NCI-H1694 (cell line): ENCODE results near the gene NCCRP1.

Experiments
- DNase-seq: peaks from one replicate; lab custom pipeline; 2025; lab: John Stamatoyannopoulos, UW

NCCRP1 gene

GRCh38 chr19:39196860-39197562, at the start of gene NCCRP1:
Gene NCCRP1, plus strand, starts transcription at chr19:39196964. Its CDS starts 19 bp downstream, at chr19:39196983.
- DNase-seq = no peak

DNA sequence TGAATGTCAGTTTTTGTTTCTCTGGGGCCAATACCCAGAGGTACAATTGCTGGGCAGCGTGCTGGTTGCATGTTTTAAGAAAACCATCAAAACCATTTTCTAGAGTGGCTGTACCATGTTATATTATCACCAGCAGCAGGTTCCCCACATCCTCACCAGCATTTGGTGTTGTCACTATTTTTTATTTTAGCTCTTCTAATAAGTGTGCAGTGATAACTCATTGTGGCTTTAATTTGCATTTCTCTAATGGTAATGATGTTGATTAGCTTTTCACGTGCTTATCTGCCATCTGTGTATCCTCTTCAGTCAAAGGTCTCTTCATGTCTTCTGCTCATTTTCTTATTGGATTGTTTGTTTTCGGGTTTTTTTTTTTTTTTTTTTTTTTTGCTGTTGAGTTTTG, 49.3 kb upstream of the NCCRP1 start:
- DNase-seq = no peak

GRCh38 chr19:39148939-39149529, 47.7 kb upstream of the NCCRP1 start:
- no peak for DNase-seq

- DNase-seq = no peak
These were observed 46.5 kb upstream of the NCCRP1 start for GRCh38 chr19:39150235-39150634.

- DNase-seq = no peak
These were observed 45.8 kb upstream of the NCCRP1 start for GRCh38 chr19:39150807-39151600.

DNA sequence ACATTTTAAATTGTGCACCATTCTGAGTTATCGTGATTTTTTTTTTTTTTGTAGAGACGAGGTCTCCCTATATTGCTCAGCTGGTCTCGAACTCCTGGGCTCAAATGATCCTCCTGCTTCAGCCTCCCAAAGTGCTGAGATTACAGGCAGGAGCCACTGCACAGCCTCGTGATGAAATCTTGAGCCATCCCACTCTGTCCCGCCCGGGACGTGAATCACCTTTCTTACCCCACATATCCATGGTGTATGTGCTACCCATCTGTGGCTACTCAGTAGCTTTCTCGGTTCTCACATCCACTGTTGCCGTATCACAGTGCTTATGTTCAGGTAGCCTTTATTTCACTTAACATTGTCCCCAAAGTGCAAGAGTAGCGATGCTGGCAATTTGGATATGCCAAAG, 44.7 kb upstream of the NCCRP1 start:
- DNase-seq = no peak

- DNase-seq = no peak
These were observed 42.6 kb upstream of the NCCRP1 start for GRCh38 chr19:39154100-39154628.

DNA sequence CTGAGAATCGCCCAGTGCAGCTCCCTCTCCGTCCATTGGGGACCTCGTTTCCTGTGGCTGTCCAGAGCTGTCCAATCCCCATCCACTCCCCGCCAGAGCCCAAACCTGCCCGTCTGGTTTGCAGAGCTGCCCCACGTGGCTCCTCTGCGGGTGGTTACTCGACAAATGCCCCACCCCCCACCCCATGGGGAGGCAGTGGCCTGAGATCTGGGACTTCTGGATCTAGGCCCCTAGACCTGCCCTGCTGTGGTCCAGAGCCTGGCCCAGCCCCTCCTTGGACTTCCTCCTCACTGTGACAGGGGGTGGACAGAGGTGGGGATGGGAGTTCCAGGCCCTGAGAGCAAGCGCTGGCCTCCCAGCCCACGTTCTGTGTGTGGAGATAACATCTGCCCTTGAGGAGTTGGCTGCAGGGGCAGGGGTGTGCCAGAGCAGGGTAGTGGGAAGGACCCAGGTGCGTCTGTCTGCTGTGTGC, 42.1 kb upstream of the NCCRP1 start:
- DNase-seq = no peak

- no peak for DNase-seq
These were observed 41.6 kb upstream of the NCCRP1 start for GRCh38 chr19:39155114-39155700.

GRCh38 chr19:39155741-39156140, 41.0 kb upstream of the NCCRP1 start:
- no peak for DNase-seq

- DNase-seq = no peak
These were observed 40.2 kb upstream of the NCCRP1 start for GRCh38 chr19:39156326-39157230.

DNA sequence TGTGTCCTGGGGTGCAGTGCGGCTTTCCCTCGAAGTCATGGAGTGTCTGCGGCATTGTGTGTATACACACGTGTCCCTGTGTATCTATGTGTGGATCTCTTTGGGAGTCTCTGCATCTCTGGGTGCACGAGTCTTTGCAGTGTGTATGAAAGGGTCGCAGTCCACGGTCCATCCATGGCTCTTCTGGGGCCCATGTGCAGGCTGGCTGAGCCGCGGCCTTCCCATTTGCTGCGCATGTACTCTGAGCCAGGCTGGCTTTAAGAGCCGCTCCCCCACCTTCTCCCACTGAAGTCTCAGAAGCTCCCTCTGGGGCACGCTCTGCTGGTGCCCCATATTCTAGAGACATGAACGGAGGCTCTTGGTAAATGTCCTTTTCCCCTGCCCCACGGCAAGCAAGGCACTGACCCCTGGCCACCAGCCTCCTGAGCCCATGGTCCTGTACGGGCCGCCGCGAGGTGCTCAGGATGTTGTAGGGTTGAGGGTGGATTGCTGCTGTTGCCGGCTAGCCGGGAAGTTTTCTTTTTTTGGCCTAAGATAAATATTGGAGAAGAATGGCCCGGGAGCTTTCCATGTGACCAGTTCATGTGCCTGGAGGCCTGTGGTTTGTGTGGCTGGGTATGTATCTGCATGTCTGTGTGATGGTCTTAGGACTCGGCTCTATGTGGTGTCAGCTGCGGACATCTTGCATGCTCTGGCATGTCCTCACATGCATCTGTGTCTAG, 39.3 kb upstream of the NCCRP1 start:
- DNase-seq = no peak

DNA sequence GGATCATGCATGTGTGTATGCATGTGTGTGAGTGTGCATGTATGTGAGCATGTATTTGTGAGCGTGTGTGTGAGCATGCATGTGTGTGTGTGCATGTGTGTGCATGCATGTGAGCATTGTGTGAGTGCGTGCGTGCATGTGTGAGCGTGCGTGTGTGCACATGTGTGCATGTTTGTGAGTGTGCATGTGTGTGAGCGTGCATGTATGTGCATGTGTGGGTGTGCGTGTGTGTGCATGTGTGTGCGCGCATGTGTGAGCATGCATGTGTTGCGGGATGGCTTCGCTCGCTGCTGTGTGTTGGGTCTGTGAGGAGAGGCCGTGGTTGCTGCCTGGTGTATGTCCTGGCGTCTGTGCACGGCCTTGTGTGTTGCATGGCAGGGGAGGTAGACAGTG, 38.8 kb upstream of the NCCRP1 start:
- no peak for DNase-seq

DNA sequence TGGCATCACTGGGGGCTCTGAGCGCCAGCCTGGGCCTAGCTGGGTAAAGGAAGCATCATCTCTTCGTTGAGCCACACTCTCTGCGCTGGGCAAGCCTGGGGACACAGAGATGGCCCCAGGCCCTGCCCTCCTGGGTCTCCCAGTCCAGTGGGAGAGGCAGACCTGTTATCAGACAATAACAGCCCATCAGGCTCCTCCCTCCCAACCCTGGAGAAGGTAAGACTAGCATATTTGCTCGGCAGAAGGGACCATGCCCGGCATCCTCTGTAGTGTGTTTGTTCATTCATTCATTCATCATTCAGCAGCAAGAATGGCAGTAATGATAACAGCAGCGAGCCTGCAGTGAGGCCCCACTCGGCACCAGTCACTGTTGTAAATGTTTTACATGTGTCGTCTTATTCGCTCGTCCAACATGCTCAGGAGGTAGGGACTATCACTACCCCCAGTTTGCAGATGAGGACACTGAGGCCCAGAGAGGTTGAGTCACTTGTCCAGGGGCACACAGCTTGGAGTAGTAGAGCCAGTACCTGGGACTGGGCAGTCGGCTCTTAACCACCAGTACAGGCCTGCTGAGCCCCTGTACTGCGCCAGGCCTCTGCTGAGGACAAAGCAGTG, 38.0 kb upstream of the NCCRP1 start:
- no peak for DNase-seq

DNA sequence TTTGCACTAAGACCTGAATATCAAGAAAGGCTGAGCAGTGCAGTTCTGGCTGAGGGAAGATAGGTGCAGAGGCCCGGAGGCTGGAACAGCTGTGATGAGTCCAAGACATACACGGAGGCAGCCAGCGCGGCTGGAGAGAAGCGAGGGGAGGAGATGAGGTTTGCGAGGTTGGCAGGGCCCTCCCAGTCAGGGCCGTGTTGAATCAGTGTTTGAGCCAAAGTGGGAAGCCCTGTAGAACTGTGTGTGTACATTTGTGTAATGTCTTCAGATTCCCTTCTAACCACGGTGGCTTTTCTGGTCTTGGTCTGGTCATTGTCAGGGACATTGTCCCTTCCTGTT, 36.3 kb upstream of the NCCRP1 start:
- DNase-seq = no peak

DNA sequence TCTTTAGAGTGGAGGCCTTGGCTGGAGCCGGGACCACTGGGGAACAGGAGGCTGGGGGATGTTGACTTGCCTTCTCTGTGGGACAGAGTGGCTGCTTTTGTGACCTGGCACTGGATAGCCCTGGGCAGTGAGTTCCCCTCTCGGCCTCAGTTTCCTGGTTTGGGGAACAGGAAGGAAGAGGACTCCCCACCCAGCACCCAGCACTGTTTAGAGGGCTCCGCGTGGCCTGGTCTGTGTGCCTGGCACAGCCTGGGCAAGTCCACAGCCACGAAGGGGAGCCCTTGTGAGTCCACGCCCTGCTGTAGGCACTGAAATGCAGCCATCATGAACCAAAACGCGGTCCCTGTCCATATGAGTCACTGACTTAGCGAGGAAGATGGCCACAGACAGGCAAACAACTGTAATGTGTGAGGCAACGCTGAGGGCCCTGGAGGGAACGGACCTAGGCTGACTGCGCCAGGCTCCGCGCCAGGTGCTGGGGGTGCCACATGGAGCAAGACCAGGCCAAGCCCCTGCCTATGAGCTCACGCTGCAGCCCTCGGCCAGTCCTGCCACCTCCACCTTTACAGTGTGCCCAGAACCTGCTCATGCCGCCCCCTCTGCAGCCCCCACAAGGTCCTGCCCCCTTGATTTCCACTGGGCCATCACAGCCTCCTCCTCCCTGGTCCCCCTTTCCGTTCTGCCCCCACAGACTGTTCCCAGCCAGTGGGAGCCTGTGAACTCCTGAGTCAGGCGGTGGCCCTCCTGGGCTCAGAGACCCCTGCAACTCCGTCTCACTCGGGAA, 35.7 kb upstream of the NCCRP1 start:
- DNase-seq = no peak

- DNase-seq = no peak
These were observed 34.2 kb upstream of the NCCRP1 start for GRCh38 chr19:39162441-39163043.

- DNase-seq = no peak
These were observed 33.1 kb upstream of the NCCRP1 start for GRCh38 chr19:39163621-39164020.

DNA sequence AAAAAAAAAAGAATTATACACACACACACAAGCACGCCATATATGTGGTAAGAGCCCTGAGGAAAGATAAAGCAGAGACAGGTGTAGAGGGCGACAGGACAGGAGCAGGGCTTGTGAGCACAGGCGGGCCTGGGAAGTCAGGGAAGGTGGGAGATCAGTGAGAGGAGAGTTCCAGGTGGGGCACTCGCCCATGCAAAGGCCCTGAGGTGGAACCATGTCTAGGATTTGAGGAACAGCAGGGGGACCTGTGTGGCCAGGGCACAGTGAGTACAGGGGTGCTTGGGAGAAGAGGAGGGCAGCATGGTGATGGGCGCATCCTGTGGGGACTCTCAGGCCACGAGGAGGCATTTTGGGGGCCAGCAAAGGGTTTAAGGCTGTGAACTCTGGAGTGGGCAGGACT, 32.5 kb upstream of the NCCRP1 start:
- DNase-seq = no peak
